Measurements from ENCODE around the gene UFD1. TPM values are rescaled to one million over a fixed set of nuclear protein-coding genes. Genes with fewer than 3 reads are reported as not detected.
A peak's percentile ranks its signal among the peaks of the same experiment; 100 is the strongest.

Gene UFD1
- total RNA-seq, 1 donor from 2014 or later = 99.9 TPM

- DNase-seq = no peak
- peaks cover 16% of the 10 kb centered on the region for H3K27me3 Mint-ChIP-seq
- H3K4me3 Mint-ChIP-seq = no peak overlapping the region
- no peak overlapping the region for H3K27ac Mint-ChIP-seq
- H3K36me3 Mint-ChIP-seq (ENCODE audit: low read depth) = peaks cover 18% of the 10 kb centered on the region
- no peaks in the 10 kb centered on the region for H3K9me3 Mint-ChIP-seq
- H3K4me1 Mint-ChIP-seq = peaks cover 7% of the 10 kb centered on the region
- intact Hi-C loops (cut with micrococcal nuclease) = no loop called here
Observed at GRCh38 chr22:19520566-19521305, 41.7 kb upstream of the UFD1 start.

GRCh38 chr22:19520007-19520406 is 41.0 kb upstream of the UFD1 start:
- no peak overlapping the region for H3K27ac Mint-ChIP-seq
- peaks cover 7% of the 10 kb centered on the region for H3K4me1 Mint-ChIP-seq
- H3K27me3 Mint-ChIP-seq = peaks cover 15% of the 10 kb centered on the region
- no peak overlapping the region for H3K4me3 Mint-ChIP-seq
- H3K36me3 Mint-ChIP-seq (ENCODE audit: low read depth) = peaks cover 23% of the 10 kb centered on the region
- no peaks in the 10 kb centered on the region for H3K9me3 Mint-ChIP-seq
- DNase-seq = peak; percentile 52
- intact Hi-C loops (cut with micrococcal nuclease) = no loop called here

GRCh38 chr22:19519041-19519926 is 40.3 kb upstream of the UFD1 start:
- intact Hi-C loops (cut with micrococcal nuclease) = no loop called here
- Mint-ChIP-seq H3K4me3 (no peak overlapping the region), H3K9me3 (no peaks in the 10 kb centered on the region), H3K4me1 (peaks cover 2% of the 10 kb centered on the region), H3K27ac (no peak overlapping the region), H3K36me3 (ENCODE audit: low read depth) (peaks cover 28% of the 10 kb centered on the region), H3K27me3 (peaks cover 10% of the 10 kb centered on the region)
- no peak for DNase-seq

GRCh38 chr22:19518635-19519034 is 39.6 kb upstream of the UFD1 start:
- DNase-seq = no peak
- peaks cover 34% of the 10 kb centered on the region for H3K36me3 Mint-ChIP-seq (ENCODE audit: low read depth)
- intact Hi-C loops (cut with micrococcal nuclease) = no loop called here
- H3K27ac Mint-ChIP-seq = no peak overlapping the region
- H3K9me3 Mint-ChIP-seq = no peaks in the 10 kb centered on the region
- peaks cover 7% of the 10 kb centered on the region for H3K27me3 Mint-ChIP-seq
- H3K4me3 Mint-ChIP-seq = no peak overlapping the region
- peaks cover 6% of the 10 kb centered on the region for H3K4me1 Mint-ChIP-seq

- peaks cover 40% of the 10 kb centered on the region for H3K36me3 Mint-ChIP-seq (ENCODE audit: low read depth)
- intact Hi-C loops (cut with micrococcal nuclease) = no loop called here
- no peak overlapping the region for H3K4me3 Mint-ChIP-seq
- H3K4me1 Mint-ChIP-seq = peaks cover 6% of the 10 kb centered on the region
- DNase-seq = no peak
- H3K27ac Mint-ChIP-seq = no peak overlapping the region
- peaks cover 4% of the 10 kb centered on the region for H3K27me3 Mint-ChIP-seq
- H3K9me3 Mint-ChIP-seq = no peaks in the 10 kb centered on the region
Observed at GRCh38 chr22:19517919-19518611, 39.1 kb upstream of the UFD1 start.

GRCh38 chr22:19517171-19517500 is 38.1 kb upstream of the UFD1 start:
- Mint-ChIP-seq H3K27ac (no peak overlapping the region), H3K36me3 (ENCODE audit: low read depth) (peaks cover 47% of the 10 kb centered on the region), H3K9me3 (no peaks in the 10 kb centered on the region), H3K4me3 (no peak overlapping the region), H3K27me3 (no peaks in the 10 kb centered on the region), H3K4me1 (peaks cover 4% of the 10 kb centered on the region)
- no peak for DNase-seq
- intact Hi-C loops (cut with micrococcal nuclease) = no loop called here

- intact Hi-C loops (cut with micrococcal nuclease) = no loop called here
- no peaks in the 10 kb centered on the region for H3K9me3 Mint-ChIP-seq
- H3K4me1 Mint-ChIP-seq = peaks cover 4% of the 10 kb centered on the region
- no peak for DNase-seq
- no peak overlapping the region for H3K27ac Mint-ChIP-seq
- H3K27me3 Mint-ChIP-seq = no peaks in the 10 kb centered on the region
- H3K4me3 Mint-ChIP-seq = no peak overlapping the region
- H3K36me3 Mint-ChIP-seq (ENCODE audit: low read depth) = peaks cover 49% of the 10 kb centered on the region
Observed at GRCh38 chr22:19516378-19517170, 37.6 kb upstream of the UFD1 start.

- H3K36me3 Mint-ChIP-seq (ENCODE audit: low read depth) = peaks cover 53% of the 10 kb centered on the region
- no peak for DNase-seq
- intact Hi-C loops (cut with micrococcal nuclease) = no loop called here
- H3K27ac Mint-ChIP-seq = no peak overlapping the region
- peaks cover 4% of the 10 kb centered on the region for H3K4me1 Mint-ChIP-seq
- H3K9me3 Mint-ChIP-seq = no peaks in the 10 kb centered on the region
- H3K27me3 Mint-ChIP-seq = no peaks in the 10 kb centered on the region
- H3K4me3 Mint-ChIP-seq = no peak overlapping the region
Observed at GRCh38 chr22:19515654-19516377, 36.8 kb upstream of the UFD1 start.

GRCh38 chr22:19514831-19515565 is 36.0 kb upstream of the UFD1 start:
- intact Hi-C loops (cut with micrococcal nuclease) = no loop called here
- Mint-ChIP-seq H3K9me3 (no peaks in the 10 kb centered on the region), H3K27ac (no peak overlapping the region), H3K36me3 (ENCODE audit: low read depth) (peaks cover 51% of the 10 kb centered on the region), H3K4me1 (peaks cover 4% of the 10 kb centered on the region), H3K27me3 (no peaks in the 10 kb centered on the region), H3K4me3 (no peak overlapping the region)
- DNase-seq = no peak

GRCh38 chr22:19513823-19514222 is 34.8 kb upstream of the UFD1 start:
- Mint-ChIP-seq H3K27ac (no peak overlapping the region), H3K9me3 (no peaks in the 10 kb centered on the region), H3K4me3 (no peak overlapping the region), H3K27me3 (no peaks in the 10 kb centered on the region), H3K4me1 (peaks cover 4% of the 10 kb centered on the region), H3K36me3 (ENCODE audit: low read depth) (peaks cover 54% of the 10 kb centered on the region)
- DNase-seq = no peak
- intact Hi-C loops (cut with micrococcal nuclease) = no loop called here

- Mint-ChIP-seq H3K9me3 (no peaks in the 10 kb centered on the region), H3K4me3 (no peak overlapping the region), H3K27me3 (no peaks in the 10 kb centered on the region), H3K4me1 (peaks cover 8% of the 10 kb centered on the region), H3K36me3 (ENCODE audit: low read depth) (peaks cover 59% of the 10 kb centered on the region), H3K27ac (no peak overlapping the region)
- DNase-seq = no peak
- intact Hi-C loops (cut with micrococcal nuclease) = no loop called here
Observed at GRCh38 chr22:19510919-19511341, 31.9 kb upstream of the UFD1 start.

GRCh38 chr22:19509923-19510322 is 30.9 kb upstream of the UFD1 start:
- peaks cover 18% of the 10 kb centered on the region for H3K4me1 Mint-ChIP-seq
- H3K27me3 Mint-ChIP-seq = no peaks in the 10 kb centered on the region
- intact Hi-C loops (cut with micrococcal nuclease) = no loop called here
- H3K9me3 Mint-ChIP-seq = no peaks in the 10 kb centered on the region
- peaks cover 58% of the 10 kb centered on the region for H3K36me3 Mint-ChIP-seq (ENCODE audit: low read depth)
- DNase-seq = no peak
- H3K27ac Mint-ChIP-seq = no peak overlapping the region
- no peak overlapping the region for H3K4me3 Mint-ChIP-seq

Data from activated CD4-positive, alpha-beta T cell treated with anti-CD3 and anti-CD28 coated beads, Interleukin-2, amount 10 ng/mL, durations not matched to agents 24 days and 14 days (primary cell).